Upper lobe of left lung (tissue), 6 donors: ENCODE measurements around the gene ARHGAP26. TPM values are rescaled to one million over a fixed set of nuclear protein-coding genes. Genes with fewer than 3 reads are reported as not detected.

Experiments
- ATAC-seq, 2 donors: fragments of 200-7000 bp; cut with Tn5 transposase; one replicate each; pipeline ENCODE4 v1.9.1; 2022; ENCODE audit warnings: mild to moderate bottlenecking in 2 of 2, moderate library complexity in 2 of 2; ENCODE audit not compliant: low FRiP score in 2 of 2
- DNase-seq, 2 donors: peaks; one replicate each; pipeline ENCODE4 v3.0.0-alpha.2; 2019 to 2020
- H3K27ac ChIP-seq, 4 donors: fragments of 200-600 bp; sonication (generic); one replicate each; pipeline ENCODE4 v1.5.1; 2016 to 2019
- H3K27me3 ChIP-seq, 4 donors: fragments of 200-600 bp; sonication (generic); one replicate each; pipeline ENCODE4 v1.5.1; 2017 to 2019
- H3K36me3 ChIP-seq, 4 donors: fragments of 200-600 bp; sonication (generic); one replicate each; pipeline ENCODE4 v1.5.1; 2016 to 2019
- H3K4me1 ChIP-seq, 4 donors: fragments of 200-600 bp; sonication (generic); one replicate each; pipeline ENCODE4 v1.5.1; 2018 to 2019
- H3K4me3 ChIP-seq, 4 donors: fragments of 200-600 bp; sonication (generic); one replicate each; pipeline ENCODE4 v1.5.1; 2017 to 2019; ENCODE audit warnings: mild to moderate bottlenecking in 2 of 4, moderate library complexity in 1 of 4
- H3K9me3 ChIP-seq, 4 donors: fragments of 200-600 bp; sonication (generic); one replicate each; pipeline ENCODE4 v1.5.1; 2018 to 2019
- EP300 ChIP-seq, 4 donors: sonication (generic); formaldehyde crosslinking; IDR thresholded peaks; one replicate each; pipeline ENCODE4 v1.5.1; 2017; ENCODE audit warnings: antibody characterized with exemption in 4 of 4, control low read depth in 2 of 4
- POLR2A ChIP-seq, 4 donors: fragments of 450-650 bp; IDR thresholded peaks; one replicate each; pipeline ENCODE4 v1.5.1; 2016 to 2017; ENCODE audit warnings: antibody characterized with exemption in 4 of 4, mild to moderate bottlenecking in 2 of 4
- POLR2AphosphoS5 ChIP-seq, 2 donors: sonication (generic); formaldehyde crosslinking; IDR thresholded peaks; one replicate each; pipeline ENCODE4 v1.5.1; 2017; ENCODE audit warnings: antibody characterized with exemption in 2 of 2
- WGBS, 2 donors: methylation state at CpG; one replicate each; pipeline ENCODE4 v1.1.5; 2017 to 2018; 5-methylcytosine and 5-hydroxymethylcytosine counted together
- total RNA-seq, 6 donors: library from RNA; depleted of rRNA in 4 of 6; stranded (reverse); fragments of >200 nt in 4 of 6; gene quantifications; one replicate each; pipeline versions ENCODE4 v1.1.0 to v1.2.1, GENCODE V29; 2016 to 2021
- TF ChIP-seq, protein P1 (sequence below), 6 experiments: fragments of 450-650 bp in 4 of 6; fragments of 200-600 bp in 2 of 6; sonication (generic) in 2 of 6; IDR thresholded peaks; one replicate each; pipeline ENCODE4 v1.5.1; 2016 to 2019; ENCODE audit warnings: antibody characterized with exemption in 6 of 6
- donor health status: DM: no; HTN: no; CAD: no; lungs with moderate emphysema.
- donor health status: DM: no; HTN: yes; CAD: no; lungs with severe emphysema.

The ARHGAP26 gene
- total RNA-seq, 6 donors from 2014 or later: 34.9 to 90.1 (median 38.9) TPM

DNA sequence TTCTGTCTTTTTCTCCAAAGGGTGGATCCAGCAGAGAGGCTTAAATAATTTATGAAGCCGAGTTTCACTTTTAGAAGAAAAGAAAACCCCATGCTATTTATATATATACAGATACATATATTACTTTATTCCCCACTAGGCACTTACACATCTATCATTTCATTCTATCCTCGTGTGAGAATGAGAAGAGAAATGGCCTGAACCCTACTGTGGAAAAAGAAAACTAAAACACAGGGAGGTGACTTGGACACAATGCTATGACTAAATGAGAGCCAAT is 438.1 kb downstream of the ARHGAP26 start:
- no peak overlapping the region for H3K27ac ChIP-seq
- no peaks in the 10 kb centered on the region for H3K27me3 ChIP-seq
- H3K4me3 ChIP-seq: no peak overlapping the region
- H3K9me3 ChIP-seq: no peaks in the 10 kb centered on the region
- peaks cover 4 to 24% (median 14%) of the 10 kb centered on the region in 4 donors for H3K4me1 ChIP-seq
- ATAC-seq (no peak), DNase-seq (no peak)
- H3K36me3 ChIP-seq: no peaks in the 10 kb centered on the region
- TF ChIP-seq POLR2A (IDR thresholded peaks at IDR 0.05): no peak
- no peak for TF ChIP-seq EP300 (IDR thresholded peaks at IDR 0.05)
- TF ChIP-seq, protein P1, sequence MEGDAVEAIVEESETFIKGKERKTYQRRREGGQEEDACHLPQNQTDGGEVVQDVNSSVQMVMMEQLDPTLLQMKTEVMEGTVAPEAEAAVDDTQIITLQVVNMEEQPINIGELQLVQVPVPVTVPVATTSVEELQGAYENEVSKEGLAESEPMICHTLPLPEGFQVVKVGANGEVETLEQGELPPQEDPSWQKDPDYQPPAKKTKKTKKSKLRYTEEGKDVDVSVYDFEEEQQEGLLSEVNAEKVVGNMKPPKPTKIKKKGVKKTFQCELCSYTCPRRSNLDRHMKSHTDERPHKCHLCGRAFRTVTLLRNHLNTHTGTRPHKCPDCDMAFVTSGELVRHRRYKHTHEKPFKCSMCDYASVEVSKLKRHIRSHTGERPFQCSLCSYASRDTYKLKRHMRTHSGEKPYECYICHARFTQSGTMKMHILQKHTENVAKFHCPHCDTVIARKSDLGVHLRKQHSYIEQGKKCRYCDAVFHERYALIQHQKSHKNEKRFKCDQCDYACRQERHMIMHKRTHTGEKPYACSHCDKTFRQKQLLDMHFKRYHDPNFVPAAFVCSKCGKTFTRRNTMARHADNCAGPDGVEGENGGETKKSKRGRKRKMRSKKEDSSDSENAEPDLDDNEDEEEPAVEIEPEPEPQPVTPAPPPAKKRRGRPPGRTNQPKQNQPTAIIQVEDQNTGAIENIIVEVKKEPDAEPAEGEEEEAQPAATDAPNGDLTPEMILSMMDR (IDR thresholded peaks at IDR 0.05): no peak
- no peak for TF ChIP-seq POLR2AphosphoS5 (IDR thresholded peaks at IDR 0.05)
- 79 to 82% methylated on average over 2 of the region's 2 CpGs for WGBS, 2 donors

- no peak overlapping the region for H3K4me3 ChIP-seq
- H3K27ac ChIP-seq: no peak overlapping the region
- TF ChIP-seq EP300 (IDR thresholded peaks at IDR 0.05) (no peak), POLR2A (IDR thresholded peaks at IDR 0.05) (no peak), POLR2AphosphoS5 (IDR thresholded peaks at IDR 0.05) (no peak)
- TF ChIP-seq, protein P1 (IDR thresholded peaks at IDR 0.05): no peak
- peaks cover 8 to 28% (median 19%) of the 10 kb centered on the region in 4 donors for H3K4me1 ChIP-seq
- 89 to 94% methylated on average over 2 of the region's 2 CpGs for WGBS, 2 donors
- ATAC-seq (no peak), DNase-seq (no peak)
- no peaks in the 10 kb centered on the region for H3K27me3 ChIP-seq
- H3K9me3 ChIP-seq: no peaks in the 10 kb centered on the region
- H3K36me3 ChIP-seq: no peaks in the 10 kb centered on the region
Observed at GRCh38 chr5:143208781-143209510, 438.8 kb downstream of the ARHGAP26 start.

GRCh38 chr5:143209881-143210395 is 439.8 kb downstream of the ARHGAP26 start:
- TF ChIP-seq, protein P1 (IDR thresholded peaks at IDR 0.05): no peak
- TF ChIP-seq EP300 (IDR thresholded peaks at IDR 0.05) (no peak), POLR2AphosphoS5 (IDR thresholded peaks at IDR 0.05) (no peak), POLR2A (IDR thresholded peaks at IDR 0.05) (no peak)
- Histone ChIP-seq H3K4me3 (no peak overlapping the region), H3K27me3 (no peaks in the 10 kb centered on the region), H3K9me3 (no peaks in the 10 kb centered on the region), H3K27ac (no peak overlapping the region), H3K36me3 (peaks cover 0 to 8% (median 3%) of the 10 kb centered on the region in 4 donors), H3K4me1 (peaks cover 8 to 28% (median 20%) of the 10 kb centered on the region in 4 donors)
- DNase-seq (no peak), ATAC-seq (no peak)
- 84 to 92% methylated on average over 11 of the region's 11 CpGs for WGBS, 2 donors

DNA sequence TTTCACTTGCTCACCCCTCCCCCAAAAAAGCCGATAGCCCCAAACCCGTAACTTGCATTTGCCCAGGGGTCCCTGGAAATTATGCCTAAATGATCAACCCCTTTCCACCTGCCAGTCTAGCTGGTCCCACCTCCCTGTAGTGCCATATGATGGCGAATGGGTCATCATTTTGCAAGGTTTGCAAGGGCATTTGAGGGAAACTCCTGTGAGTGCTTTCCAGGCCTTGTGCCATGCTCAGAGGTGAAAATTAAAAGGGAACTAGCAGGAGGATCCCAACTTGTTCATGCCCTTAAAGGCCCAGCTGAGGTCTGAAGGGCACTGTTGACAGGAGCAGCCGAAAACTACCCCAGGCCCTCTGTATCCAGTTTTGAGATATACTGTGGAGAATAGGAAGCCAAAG is 440.4 kb downstream of the ARHGAP26 start:
- Histone ChIP-seq H3K27ac (no peak overlapping the region), H3K36me3 (peaks cover 0 to 10% (median 4%) of the 10 kb centered on the region in 4 donors), H3K9me3 (no peaks in the 10 kb centered on the region), H3K4me3 (no peak overlapping the region), H3K27me3 (no peaks in the 10 kb centered on the region), H3K4me1 (peaks cover 8 to 28% (median 20%) of the 10 kb centered on the region in 4 donors)
- TF ChIP-seq POLR2A (IDR thresholded peaks at IDR 0.05): no peak
- TF ChIP-seq POLR2AphosphoS5 (IDR thresholded peaks at IDR 0.05): no peak
- ATAC-seq (no peak), DNase-seq (no peak)
- WGBS, 2 donors: 96% methylated on average over 4 of the region's 4 CpGs

DNA sequence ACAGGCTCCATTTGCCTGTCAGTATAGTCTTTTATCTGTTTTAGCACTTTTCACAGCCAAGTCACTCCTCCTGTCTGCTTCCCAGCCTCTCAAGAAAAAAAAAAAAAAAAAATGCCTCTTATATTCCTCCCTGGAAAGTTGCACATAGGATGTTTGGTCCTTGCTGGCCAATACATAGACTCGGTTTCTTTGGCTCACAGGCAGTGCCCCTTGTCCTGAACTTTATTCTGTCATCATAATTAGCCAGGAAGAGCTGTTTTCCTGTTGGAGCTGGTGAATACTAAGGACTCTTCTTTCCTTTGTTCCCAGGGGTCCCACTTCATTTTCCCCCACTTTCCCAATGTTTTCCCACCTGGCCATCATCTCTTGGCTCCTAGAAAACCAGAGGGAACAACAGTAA is 442.1 kb downstream of the ARHGAP26 start:
- 68 to 74% methylated on average over 1 of the region's 1 CpG for WGBS, 2 donors
- Histone ChIP-seq H3K9me3 (no peaks in the 10 kb centered on the region), H3K27me3 (no peaks in the 10 kb centered on the region), H3K36me3 (peaks cover 0 to 10% (median 5%) of the 10 kb centered on the region in 4 donors), H3K27ac (no peak overlapping the region), H3K4me1 (peaks cover 19 to 27% (median 25%) of the 10 kb centered on the region in 4 donors), H3K4me3 (no peak overlapping the region)
- TF ChIP-seq EP300 (IDR thresholded peaks at IDR 0.05) (no peak), POLR2A (IDR thresholded peaks at IDR 0.05) (no peak), POLR2AphosphoS5 (IDR thresholded peaks at IDR 0.05) (no peak)
- TF ChIP-seq, protein P1 (IDR thresholded peaks at IDR 0.05): no peak
- DNase-seq: no peak
- ATAC-seq: no peak
